ENCODE measurements around the gene CDK5RAP1.
"Not testable (repeated sequence)": the region's sequence is repeated elsewhere in the genome, so short reads cannot be mapped to it uniquely, and the experiment has no call there.

Gene CDK5RAP1, protein sequence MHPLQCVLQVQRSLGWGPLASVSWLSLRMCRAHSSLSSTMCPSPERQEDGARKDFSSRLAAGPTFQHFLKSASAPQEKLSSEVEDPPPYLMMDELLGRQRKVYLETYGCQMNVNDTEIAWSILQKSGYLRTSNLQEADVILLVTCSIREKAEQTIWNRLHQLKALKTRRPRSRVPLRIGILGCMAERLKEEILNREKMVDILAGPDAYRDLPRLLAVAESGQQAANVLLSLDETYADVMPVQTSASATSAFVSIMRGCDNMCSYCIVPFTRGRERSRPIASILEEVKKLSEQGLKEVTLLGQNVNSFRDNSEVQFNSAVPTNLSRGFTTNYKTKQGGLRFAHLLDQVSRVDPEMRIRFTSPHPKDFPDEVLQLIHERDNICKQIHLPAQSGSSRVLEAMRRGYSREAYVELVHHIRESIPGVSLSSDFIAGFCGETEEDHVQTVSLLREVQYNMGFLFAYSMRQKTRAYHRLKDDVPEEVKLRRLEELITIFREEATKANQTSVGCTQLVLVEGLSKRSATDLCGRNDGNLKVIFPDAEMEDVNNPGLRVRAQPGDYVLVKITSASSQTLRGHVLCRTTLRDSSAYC

DNA sequence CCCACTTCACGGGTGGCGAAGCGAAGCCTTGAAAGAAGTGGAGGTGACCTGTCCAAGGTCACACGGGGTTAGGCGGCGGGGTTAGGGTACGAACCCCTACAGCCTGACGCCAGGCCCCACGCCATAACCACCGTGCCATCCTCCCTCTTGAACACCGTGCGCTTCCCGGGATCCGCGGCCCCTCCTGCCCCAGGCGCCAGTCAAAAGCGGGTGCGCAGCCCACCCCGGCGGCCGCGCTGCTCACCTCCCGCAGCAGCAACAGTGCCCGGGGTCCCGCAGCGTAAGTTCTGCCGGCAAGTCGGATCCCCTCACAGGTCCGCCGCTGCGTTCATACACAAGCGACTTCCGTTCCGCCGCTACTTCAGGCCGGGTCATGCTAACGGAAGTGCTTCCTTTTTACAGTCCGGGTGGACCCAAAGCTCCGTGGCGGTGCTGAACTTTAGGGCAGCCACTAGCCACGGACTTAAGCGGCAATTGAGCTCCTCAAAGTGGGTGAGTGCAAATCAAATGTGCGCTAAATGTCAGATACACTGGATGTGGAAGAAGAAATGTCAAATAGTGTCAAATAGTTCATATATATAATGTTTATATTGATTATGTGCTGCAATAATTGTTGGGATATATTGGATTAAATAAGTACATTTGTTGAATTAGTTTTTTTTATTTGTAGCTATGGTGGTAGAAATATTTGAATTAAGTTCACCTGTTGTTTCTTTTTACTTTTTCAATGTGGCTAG is at the start of gene CDK5RAP1:
TSS of gene CDK5RAP1 (minus strand) at position 336 of the 737 bp plus-strand sequence. CDS start 4,455 bp downstream, outside the sequence.
- peak within 1 kb of the TSS; percentile 79 for H3K27ac Mint-ChIP-seq
- peaks cover 2% of the 10 kb centered on the region for H3K36me3 Mint-ChIP-seq
- no peaks in the 10 kb centered on the region for H3K27me3 Mint-ChIP-seq
- H3K9me3 Mint-ChIP-seq, result no peaks in the 10 kb centered on the region
- H3K4me3 Mint-ChIP-seq, result peak within 1 kb of the TSS; percentile 94
- peaks cover 65% of the 10 kb centered on the region for H3K4me1 Mint-ChIP-seq

DNA sequence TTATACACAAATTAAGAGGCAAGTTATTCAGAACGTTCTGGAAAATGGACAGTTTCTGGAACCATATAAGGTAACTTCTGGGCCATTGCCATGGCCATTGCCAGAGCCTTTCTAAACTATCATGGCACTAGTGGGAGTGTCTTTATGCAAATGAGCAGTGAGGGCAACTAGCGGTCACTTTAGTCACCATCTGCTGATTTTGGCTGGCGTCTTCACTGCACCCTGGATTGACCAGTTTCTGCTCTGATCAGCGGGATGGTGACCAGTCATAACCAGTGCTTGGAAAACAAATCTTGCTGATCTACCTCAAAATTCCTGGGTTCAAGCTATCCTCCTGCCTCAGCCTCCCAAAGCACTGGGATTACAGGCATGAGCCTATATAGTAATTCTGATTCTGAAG is 49.5 kb upstream of the CDK5RAP1 start:
- no peak overlapping the region for H3K27ac Mint-ChIP-seq
- no peaks in the 10 kb centered on the region for H3K27me3 Mint-ChIP-seq
- no peaks in the 10 kb centered on the region for H3K9me3 Mint-ChIP-seq
- no peaks in the 10 kb centered on the region for H3K36me3 Mint-ChIP-seq
- H3K4me1 Mint-ChIP-seq, result peaks cover 3% of the 10 kb centered on the region
- H3K4me3 Mint-ChIP-seq, result no peak overlapping the region

DNA sequence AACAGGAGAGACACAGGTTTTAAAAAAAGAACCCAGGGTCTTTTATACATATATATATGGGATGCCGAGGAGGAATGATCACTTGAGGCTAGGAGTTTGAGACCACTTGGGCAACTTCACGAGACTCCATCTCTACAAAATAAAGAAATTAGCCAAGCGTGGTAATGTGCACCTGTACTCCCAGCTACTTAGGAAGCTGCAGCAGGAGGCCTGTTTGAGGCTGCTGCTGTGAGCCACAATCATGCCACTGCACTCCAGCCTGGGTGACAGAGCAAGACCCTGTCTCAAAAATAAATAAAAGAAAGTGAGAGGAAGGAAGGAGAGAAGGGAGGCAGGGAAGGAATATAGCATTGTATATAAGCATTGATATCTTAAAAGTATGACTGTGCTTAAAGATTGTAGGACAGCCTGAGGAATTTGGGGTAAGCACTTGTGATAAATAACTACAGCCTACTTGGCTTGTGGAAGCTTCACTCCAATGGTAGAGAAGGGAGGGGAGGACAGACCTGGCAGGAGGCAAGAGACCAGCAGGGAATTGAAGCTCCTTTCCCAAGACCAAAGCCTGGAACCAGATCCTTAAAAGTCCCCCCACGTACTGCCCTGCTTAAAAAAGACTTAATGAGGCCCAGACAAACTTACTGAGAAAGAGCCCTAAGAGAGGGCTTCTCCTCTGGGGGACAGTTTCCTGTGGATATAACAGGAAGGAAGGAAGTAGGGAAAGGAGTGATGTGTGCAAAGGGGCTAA is 44.7 kb upstream of the CDK5RAP1 start:
- H3K4me3 Mint-ChIP-seq, result no peak overlapping the region
- H3K27ac Mint-ChIP-seq, result no peak overlapping the region

DNA sequence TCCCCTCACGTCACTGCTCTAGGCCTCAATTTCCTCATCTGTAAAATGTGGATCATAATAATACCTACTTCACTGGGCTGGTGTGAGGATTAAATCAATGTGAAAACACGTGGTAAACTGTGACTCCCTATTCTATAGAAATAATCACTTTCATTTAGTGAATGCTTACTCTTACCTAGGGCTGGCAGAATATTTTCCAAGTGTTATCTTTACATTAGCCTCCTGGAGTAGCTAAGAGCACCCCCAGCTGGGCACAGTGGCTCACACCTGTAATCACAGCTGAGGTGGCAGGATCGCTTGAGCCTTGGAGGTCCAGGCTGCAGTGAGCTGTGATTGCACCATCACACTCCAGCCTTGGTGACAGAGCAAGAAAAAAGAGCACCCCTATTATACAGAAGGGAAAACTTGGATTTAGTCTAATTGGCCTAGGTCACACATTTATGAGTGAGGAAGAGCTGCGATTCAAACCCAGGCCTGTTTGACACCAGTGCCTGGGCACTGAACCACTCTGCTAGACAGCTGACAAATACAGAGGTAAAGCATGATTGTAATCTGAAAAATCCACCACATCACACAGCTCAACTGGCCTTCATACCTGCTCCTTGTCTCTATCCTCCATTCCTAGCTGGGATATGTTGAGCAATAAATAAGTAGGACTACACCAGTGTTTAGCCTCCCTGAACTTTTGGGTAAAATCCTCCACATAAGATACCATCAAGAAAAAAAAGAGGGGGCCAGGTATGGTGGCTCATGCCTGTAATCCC is 43.7 kb upstream of the CDK5RAP1 start:
- Mint-ChIP-seq H3K27me3 (no peaks in the 10 kb centered on the region), H3K4me1 (peaks cover 21% of the 10 kb centered on the region), H3K9me3 (no peaks in the 10 kb centered on the region), H3K4me3 (peak overlapping the region; percentile 91), H3K36me3 (no peaks in the 10 kb centered on the region), H3K27ac (peak overlapping the region; percentile 65)

More for the DNA sequence above, 44.7 kb upstream of the CDK5RAP1 start:
- Mint-ChIP-seq H3K4me1 (peaks cover 21% of the 10 kb centered on the region), H3K9me3 (no peaks in the 10 kb centered on the region), H3K36me3 (no peaks in the 10 kb centered on the region), H3K27me3 (no peaks in the 10 kb centered on the region)

DNA sequence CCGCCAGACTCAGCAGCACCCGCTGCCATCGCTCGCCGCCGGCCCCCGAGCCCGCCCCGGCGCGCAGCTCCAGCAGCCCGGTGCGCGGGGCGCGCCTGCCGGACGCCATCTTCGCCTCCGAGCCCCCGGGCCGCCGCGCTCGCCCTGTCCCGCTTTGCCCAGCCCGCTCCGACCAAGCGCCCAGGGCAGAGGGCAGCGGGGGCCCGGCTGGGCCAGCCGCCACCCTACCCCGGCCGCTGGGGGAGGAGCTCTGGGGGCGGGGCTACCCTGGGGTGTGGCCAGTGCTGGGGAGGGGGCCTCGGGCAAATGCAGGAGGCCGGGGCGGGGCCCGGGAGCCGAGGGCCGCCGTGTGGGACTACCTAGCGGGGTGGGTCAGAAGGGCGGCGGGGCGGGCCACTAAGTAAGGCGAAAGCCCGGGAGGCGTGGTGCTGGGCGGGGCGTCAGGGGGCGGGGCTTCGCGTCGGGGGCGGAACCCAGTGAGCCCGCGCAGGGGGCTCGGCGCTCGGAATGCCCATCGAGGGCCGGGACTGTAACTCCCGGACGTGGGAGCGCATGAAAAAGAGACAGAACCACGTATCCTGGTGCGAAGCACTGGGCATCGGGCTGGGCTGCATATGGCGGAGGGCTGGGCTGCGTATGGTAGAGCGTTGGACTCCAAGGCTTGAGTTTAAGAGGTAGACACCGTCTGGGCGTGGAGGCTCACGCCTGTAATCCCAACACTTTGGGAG is 42.4 kb upstream of the CDK5RAP1 start, which contains the start of gene SNTA1:
TSS of gene SNTA1 (minus strand) at position 252 of the 728 bp plus-strand sequence. CDS start at position 109, 143 bp downstream.
- peak within 1 kb of the TSS; percentile 91 for H3K4me3 Mint-ChIP-seq

DNA sequence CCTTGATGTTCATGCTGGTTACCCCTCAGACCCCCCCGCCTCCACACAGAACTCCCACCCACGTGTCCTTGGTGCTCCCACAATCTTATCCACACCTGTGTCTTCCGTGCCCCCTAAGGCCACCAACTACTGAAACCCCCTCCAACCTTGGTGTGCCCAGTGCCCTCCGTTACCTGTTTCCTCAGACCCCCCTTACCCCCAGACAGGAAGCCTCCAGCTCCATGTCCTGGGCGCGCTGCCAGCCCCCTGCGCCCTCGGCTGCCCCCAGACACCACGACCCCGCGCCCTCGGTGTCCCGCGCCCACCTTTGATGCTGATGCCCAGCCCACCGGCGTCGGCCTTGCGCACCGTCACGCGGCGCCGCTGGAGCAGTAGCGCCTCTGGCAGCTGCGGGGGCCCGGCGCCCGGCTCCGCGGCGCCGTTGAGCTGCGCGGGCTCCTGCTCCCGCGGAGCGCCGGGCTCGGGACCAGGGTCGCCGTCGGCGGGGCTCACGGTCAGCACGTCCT is 41.7 kb upstream of the CDK5RAP1 start:
- Mint-ChIP-seq H3K4me1 (peaks cover 21% of the 10 kb centered on the region), H3K36me3 (no peaks in the 10 kb centered on the region), H3K27ac (no peak overlapping the region)

More for the DNA sequence above, 42.4 kb upstream of the CDK5RAP1 start, which contains the start of gene SNTA1:
- H3K36me3 Mint-ChIP-seq, result no peaks in the 10 kb centered on the region
- H3K4me1 Mint-ChIP-seq, result peaks cover 21% of the 10 kb centered on the region
- H3K27me3 Mint-ChIP-seq, result no peaks in the 10 kb centered on the region
- H3K9me3 Mint-ChIP-seq, result no peaks in the 10 kb centered on the region
- H3K27ac Mint-ChIP-seq, result peak within 1 kb of the TSS; percentile 84

DNA sequence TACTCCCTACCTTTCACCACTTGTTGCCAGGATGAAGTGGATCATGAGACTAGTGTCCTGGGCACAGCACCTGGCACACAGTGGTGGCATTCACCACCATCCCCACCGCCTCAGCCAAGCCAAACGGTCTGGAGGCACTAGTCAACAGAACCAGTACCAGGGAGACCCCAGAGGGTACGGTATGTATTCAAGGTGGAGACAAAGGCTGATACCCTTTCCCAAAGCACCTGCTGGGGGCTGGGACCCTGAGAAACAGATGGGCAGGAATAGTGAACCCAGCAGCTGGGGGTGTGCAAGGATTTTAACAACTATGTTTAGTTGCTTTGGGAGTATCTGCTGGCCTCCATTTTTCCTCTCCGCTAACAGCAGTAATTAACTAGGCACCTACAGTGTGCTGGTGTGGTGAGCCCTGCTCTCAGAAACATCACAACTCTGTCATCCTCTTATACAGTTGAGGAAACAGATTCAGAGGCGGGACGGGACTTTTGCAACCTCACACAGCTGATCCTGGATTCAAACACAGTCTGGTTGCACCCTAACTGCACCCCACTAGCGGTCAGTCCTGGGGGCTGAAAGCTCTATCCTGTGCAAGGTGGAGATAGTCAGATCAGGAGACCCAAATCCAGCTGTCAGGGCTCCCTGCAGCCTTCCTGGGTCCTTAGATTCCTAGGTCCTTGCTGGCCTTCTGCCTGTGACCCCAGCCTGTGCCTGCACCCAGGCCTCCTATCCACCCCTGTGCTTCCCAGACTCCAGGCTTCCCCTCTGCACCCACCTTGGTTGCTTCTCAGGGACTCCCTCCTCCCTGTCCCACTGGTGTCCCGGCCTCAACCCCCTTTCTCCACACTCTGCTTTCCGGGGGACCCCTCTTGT is 41.1 kb upstream of the CDK5RAP1 start:
- peaks cover 21% of the 10 kb centered on the region for H3K4me1 Mint-ChIP-seq
- H3K27ac Mint-ChIP-seq, result no peak overlapping the region
- no peaks in the 10 kb centered on the region for H3K9me3 Mint-ChIP-seq
- H3K27me3 Mint-ChIP-seq, result no peaks in the 10 kb centered on the region
- no peaks in the 10 kb centered on the region for H3K36me3 Mint-ChIP-seq
- H3K4me3 Mint-ChIP-seq, result peak overlapping the region; percentile 75

More for the DNA sequence above, 41.7 kb upstream of the CDK5RAP1 start:
- H3K27me3 Mint-ChIP-seq, result no peaks in the 10 kb centered on the region
- H3K9me3 Mint-ChIP-seq, result no peaks in the 10 kb centered on the region
- peak overlapping the region; percentile 75 for H3K4me3 Mint-ChIP-seq

DNA sequence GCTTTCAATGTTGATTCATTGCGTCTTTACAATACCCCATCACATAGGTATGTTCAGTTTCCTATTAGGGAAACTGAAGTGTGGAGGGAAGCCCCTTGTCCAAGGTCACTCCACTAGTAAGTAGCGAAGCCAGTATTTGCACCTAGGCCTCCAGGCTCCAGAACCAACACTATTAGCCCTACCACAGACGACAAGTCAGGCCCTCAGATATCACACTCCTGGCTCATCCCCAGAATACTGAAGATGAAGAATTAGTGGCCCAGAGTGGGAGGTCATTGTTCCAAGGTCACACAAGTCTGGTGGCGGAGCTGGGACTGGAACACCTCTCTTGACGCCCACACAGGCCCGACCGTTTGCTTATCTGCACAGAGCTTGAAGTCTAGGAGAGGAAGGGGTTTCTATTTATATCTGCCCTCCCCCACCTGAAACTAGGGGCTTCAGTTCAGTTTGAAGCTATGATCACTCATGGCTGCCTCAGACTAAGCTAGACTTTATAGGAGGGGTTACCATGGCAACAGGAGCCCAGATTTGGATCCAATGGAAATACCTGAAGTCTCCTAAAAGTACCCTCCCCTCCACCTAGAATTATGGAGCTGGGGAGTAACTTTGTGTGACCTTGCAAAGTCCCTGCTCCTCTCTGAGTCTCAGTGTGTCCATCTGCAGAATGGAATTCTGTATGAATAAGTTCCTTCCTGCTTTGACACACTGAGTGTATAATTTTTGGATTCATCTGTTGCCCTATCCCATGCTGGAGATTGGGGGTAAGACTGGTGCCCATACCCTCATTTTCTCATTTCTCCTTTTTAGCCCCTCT is 40.0 kb upstream of the CDK5RAP1 start:
- Mint-ChIP-seq H3K27me3 (no peaks in the 10 kb centered on the region), H3K4me3 (no peak overlapping the region), H3K4me1 (peaks cover 21% of the 10 kb centered on the region), H3K36me3 (no peaks in the 10 kb centered on the region), H3K9me3 (no peaks in the 10 kb centered on the region), H3K27ac (no peak overlapping the region)

DNA sequence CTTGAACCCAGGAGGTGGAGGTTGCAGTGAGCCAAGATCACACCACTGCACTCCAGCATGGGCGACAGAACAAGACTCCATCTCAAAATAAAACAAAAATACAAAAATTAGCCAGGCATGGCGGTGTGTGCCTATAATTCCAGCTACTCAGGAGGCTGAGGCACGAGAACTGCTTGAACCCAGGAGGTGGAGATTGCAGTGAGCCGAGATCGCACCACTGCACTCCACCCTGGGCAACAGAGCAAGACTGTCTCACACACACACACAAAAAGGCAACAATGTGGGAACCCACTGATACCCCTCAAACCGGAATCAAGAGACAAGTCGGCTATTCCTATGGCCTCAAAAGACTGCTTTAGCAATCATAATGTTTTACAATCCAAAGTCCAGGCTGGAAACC is 39.2 kb upstream of the CDK5RAP1 start:
- H3K9me3 Mint-ChIP-seq, H3K27ac Mint-ChIP-seq, H3K4me3 Mint-ChIP-seq, H3K36me3 Mint-ChIP-seq, H3K27me3 Mint-ChIP-seq: not testable (repeated sequence)
- peaks cover 18% of the 10 kb centered on the region for H3K4me1 Mint-ChIP-seq

DNA sequence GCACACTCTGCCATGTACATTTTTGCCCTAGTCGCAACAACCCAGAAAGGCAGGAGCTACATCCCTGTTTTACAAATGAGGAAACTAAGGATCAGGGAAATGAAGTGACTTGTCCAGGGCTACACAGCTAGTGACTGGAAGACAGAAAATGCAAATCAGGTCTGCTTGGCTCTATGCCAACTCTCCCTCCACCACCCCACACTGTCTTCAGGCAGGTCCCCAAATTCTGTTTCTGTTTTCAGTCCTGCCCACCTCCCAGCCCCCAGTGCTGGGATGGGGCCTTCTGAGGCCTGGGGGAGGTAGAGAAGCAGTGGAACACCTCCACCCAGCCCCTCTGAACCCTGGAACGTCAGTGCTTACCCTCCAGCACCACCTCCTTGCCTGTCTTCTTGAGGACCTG is 37.2 kb upstream of the CDK5RAP1 start:
- H3K4me1 Mint-ChIP-seq, result peaks cover 4% of the 10 kb centered on the region
- no peak overlapping the region for H3K27ac Mint-ChIP-seq
- peaks cover 2% of the 10 kb centered on the region for H3K36me3 Mint-ChIP-seq
- H3K9me3 Mint-ChIP-seq, result no peaks in the 10 kb centered on the region
- no peaks in the 10 kb centered on the region for H3K27me3 Mint-ChIP-seq
- no peak overlapping the region for H3K4me3 Mint-ChIP-seq

DNA sequence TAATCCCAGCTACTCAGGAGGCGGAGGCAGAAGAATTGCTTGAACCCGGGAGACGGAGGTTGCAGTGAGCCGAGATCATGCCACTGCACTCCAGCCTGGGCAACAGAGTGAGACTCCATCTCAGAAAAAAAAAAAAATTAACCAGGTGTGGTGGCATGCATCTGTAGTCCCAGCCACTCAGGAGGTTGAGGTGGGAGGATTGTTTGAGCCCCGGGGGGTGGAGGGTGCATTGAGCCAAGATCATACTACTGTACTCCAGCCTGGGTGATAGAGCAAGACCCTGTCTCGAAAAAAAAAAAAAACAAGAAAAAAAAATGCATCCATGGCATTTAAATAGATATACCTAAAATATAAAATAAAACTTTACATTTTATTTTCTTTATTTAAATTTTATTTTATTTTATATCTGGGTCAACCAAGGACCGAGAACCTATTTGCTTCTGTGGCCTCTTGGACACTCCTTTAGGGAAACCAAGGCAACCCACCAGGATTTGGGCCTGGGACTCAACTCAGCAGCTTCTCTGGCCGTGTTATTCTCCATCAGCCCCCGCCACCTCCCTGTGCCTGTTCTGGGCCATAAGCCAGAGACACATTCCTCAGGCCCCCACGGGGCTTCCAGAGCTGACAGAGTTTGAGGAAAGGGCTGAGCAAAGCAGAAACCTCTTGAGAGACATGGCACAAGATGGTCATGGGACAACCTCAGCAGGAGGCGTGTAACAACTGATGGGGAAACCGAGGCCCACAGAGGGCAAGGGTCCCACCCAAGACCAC is 36.0 kb upstream of the CDK5RAP1 start:
- H3K4me3 Mint-ChIP-seq, result no peak overlapping the region
- no peaks in the 10 kb centered on the region for H3K27me3 Mint-ChIP-seq
- H3K4me1 Mint-ChIP-seq, result peaks cover 2% of the 10 kb centered on the region
- H3K36me3 Mint-ChIP-seq, result peaks cover 2% of the 10 kb centered on the region
- H3K27ac Mint-ChIP-seq, result no peak overlapping the region
- no peaks in the 10 kb centered on the region for H3K9me3 Mint-ChIP-seq

DNA sequence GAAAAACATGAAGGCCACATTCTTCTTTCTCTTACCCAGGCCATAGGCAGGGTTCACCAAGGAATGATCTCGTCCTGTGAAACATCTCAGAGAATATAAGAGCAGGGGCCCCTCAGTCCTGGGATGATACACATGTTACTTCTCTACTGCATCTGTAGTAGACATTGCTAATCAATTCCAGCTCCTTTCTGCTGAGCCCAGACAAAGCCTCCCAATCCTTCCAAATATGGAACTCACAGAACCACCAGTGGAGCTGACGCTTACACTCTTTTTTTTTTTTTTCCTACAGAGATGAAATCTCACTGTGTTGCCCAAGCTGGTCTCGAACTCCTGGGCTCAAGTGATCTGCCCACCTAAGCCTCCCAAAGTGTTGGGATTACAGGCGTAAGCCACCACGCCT is 33.1 kb upstream of the CDK5RAP1 start:
- Mint-ChIP-seq H3K9me3 (no peaks in the 10 kb centered on the region), H3K4me1 (no peaks in the 10 kb centered on the region), H3K27ac (no peak overlapping the region), H3K4me3 (no peak overlapping the region), H3K27me3 (no peaks in the 10 kb centered on the region), H3K36me3 (peaks cover 2% of the 10 kb centered on the region)

All from activated naive CD4-positive, alpha-beta T cell treated with anti-CD3 and anti-CD28 coated beads, Interleukin-2, amount 50 U/mL, for 24 hours (primary cell).